Adrenal gland (tissue), 5 donors: ENCODE data around the gene SLMAP.

Experiments
- CTCF ChIP-seq, 6 experiments: fragments of 450-650 bp in 4 of 6; fragments of 200-600 bp in 2 of 6; sonication (generic) in 1 of 6; IDR thresholded peaks; 1 replicate in 5 of 6; 2 replicates in 1 of 6; pipeline versions ENCODE4 v1.5.1 to v1.8.0; 2016 to 2021; ENCODE audit warnings: antibody characterized with exemption in 6 of 6, mild to moderate bottlenecking in 2 of 6, moderate library complexity in 1 of 6
- POLR2A ChIP-seq, 2 donors: fragments of 450-650 bp; IDR thresholded peaks; one replicate each; pipeline ENCODE4 v1.6.1; 2017; ENCODE audit warnings: antibody characterized with exemption in 2 of 2, mild to moderate bottlenecking in 2 of 2, moderate library complexity in 1 of 2
- donor health status: DM: no; HTN: no; CAD: no.

GRCh38 chr3:57755368-57755675 is 787 bp upstream of the SLMAP start:
- no peak for TF ChIP-seq POLR2A (IDR thresholded peaks at IDR 0.05)
- peak; percentile 7 to 64 (median 54) for TF ChIP-seq CTCF (IDR thresholded peaks at IDR 0.05)
